ENCODE results near the gene GAS7.

GAS7 gene

DNA sequence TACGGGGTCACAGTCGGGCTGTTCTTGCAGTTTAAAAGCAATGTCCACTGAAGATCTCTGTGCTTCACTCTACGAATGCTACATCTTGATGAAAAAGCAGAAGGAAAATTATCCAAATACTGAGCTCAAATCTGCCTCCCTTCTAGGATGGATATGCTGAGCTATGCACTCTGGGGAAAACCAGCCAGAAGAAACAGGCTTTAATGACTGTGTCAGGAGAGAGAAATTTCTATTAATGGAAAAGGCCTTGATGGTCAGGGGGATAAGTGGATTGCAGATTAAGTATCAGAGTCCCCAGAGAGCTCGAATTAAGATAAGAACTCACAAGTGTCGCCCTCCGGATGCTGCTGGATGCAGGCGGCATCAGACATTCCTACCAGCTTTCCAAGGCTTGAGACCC lies 253.7 kb downstream of the GAS7 start:
- no peak for DNase-seq (ENCODE audit: low read depth)
- TF ChIP-seq, protein P1, sequence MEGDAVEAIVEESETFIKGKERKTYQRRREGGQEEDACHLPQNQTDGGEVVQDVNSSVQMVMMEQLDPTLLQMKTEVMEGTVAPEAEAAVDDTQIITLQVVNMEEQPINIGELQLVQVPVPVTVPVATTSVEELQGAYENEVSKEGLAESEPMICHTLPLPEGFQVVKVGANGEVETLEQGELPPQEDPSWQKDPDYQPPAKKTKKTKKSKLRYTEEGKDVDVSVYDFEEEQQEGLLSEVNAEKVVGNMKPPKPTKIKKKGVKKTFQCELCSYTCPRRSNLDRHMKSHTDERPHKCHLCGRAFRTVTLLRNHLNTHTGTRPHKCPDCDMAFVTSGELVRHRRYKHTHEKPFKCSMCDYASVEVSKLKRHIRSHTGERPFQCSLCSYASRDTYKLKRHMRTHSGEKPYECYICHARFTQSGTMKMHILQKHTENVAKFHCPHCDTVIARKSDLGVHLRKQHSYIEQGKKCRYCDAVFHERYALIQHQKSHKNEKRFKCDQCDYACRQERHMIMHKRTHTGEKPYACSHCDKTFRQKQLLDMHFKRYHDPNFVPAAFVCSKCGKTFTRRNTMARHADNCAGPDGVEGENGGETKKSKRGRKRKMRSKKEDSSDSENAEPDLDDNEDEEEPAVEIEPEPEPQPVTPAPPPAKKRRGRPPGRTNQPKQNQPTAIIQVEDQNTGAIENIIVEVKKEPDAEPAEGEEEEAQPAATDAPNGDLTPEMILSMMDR (IDR thresholded peaks at IDR 0.05; ENCODE audit: insufficient read depth, low read depth, low read length, missing control alignments) = no peak

DNA sequence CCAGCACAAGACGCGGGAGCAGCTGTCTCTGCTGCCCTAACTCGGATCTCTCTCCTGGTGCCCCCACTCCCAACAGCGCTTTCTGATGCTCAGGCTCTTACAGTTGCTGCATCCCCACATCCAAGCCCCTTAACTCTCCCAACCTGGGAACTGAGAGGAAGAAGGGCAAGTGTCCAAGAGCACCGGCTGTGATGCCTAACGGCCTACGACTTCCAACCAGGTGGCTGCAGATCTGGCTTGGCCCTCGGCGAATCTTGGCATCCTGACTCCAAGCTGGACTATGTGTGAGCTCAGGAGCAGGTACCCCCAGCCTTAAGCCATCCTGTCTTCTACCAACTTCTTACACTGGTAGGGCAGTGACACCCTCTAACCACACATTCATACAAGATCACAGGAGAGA lies 255.1 kb downstream of the GAS7 start:
- TF ChIP-seq, protein P1 (IDR thresholded peaks at IDR 0.05; ENCODE audit: insufficient read depth, low read depth, low read length, missing control alignments) = no peak
- DNase-seq (ENCODE audit: low read depth) = no peak
- no peak overlapping the region for H3K4me3 ChIP-seq (ENCODE audit: low read depth, low read length)

More for the DNA sequence above, 253.7 kb downstream of the GAS7 start:
- H3K4me3 ChIP-seq (ENCODE audit: low read depth, low read length) = no peak overlapping the region

DNA sequence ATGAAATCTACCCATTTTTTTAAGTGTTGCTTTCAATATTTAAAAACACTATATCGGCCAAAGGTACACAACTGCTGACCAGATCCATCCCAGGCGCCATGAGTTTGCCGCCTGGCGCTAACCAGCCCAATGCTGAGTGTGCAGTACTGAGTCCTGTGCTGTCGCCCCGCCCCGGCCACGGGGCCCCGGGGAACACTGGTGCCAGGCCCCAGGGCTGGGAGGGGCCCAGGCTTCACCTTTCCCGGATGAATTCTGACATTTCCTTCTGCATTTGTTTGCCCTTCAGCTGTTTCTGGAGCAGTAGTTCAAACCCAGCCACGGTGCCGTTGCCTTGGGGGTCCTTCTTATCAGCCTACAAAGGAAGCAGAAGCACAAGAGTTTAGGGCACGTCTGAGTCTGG lies 255.5 kb downstream of the GAS7 start:
- no peak for DNase-seq (ENCODE audit: low read depth)
- TF ChIP-seq, protein P1 (IDR thresholded peaks at IDR 0.05; ENCODE audit: insufficient read depth, low read depth, low read length, missing control alignments) = no peak
- H3K4me3 ChIP-seq (ENCODE audit: low read depth, low read length) = no peak overlapping the region

DNA sequence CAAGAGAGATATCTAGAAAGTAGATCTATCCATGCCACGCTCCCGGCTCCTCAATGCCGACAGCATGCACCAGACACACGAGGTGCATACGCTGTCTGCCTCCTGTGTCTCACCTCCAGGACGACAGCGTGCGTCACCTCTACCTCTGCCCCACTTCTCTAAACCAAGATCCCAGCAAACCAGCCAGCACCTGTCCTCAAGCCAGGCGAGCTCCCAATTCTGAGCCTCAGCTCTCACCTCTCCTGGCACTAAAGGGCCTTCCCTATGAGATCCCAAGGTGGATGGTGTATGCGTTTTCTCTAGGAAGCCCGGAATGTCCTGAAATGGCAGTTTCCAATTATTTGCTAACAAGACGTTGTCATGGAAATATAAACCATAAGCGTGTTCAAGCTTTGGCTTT lies 257.1 kb downstream of the GAS7 start:
- DNase-seq (ENCODE audit: low read depth) = no peak
- H3K4me3 ChIP-seq (ENCODE audit: low read depth, low read length) = no peak overlapping the region
- TF ChIP-seq, protein P1 (IDR thresholded peaks at IDR 0.05; ENCODE audit: insufficient read depth, low read depth, low read length, missing control alignments) = no peak

DNA sequence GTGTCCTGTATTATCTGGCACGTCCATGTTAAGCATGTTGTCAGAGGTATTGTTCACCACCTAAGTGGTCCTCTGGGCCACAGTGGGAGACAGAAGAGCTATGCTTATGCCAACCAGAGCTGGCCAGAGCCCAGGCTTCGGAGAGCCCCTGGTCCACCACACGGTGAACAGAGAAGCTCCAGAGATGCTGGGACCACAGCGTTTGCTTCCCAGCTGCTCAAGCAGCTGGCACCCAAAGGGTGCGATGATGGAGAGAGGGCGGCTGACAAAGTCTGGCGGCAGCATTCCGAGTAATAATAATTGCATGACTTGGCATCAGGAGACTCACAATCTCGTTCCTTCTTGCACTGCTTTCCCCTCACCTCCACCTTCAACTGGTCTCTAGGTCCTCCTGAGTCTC lies 257.6 kb downstream of the GAS7 start:
- no peak overlapping the region for H3K4me3 ChIP-seq (ENCODE audit: low read depth, low read length)
- TF ChIP-seq, protein P1 (IDR thresholded peaks at IDR 0.05; ENCODE audit: insufficient read depth, low read depth, low read length, missing control alignments) = no peak
- no peak for DNase-seq (ENCODE audit: low read depth)

DNA sequence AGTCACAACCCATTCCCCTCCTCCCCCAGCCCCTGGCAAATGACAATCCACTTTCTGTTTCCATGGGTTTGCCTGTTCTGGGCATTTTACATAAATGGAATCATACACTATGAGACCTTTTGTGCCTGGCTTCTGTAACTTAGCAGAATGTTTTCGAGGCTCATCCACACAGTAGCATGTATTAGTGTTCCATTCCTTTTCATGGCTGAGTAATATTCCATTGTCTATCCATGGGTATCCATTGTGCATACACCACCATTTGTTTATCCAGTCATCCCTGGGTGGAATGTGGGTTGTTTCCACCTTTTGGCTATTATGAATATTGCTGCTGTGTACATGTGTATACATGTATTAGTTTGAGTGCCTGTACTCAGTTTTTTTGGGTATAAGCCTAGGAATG lies 259.6 kb downstream of the GAS7 start:
- H3K4me3 ChIP-seq (ENCODE audit: low read depth, low read length) = no peak overlapping the region
- DNase-seq (ENCODE audit: low read depth) = no peak
- TF ChIP-seq, protein P1 (IDR thresholded peaks at IDR 0.05; ENCODE audit: insufficient read depth, low read depth, low read length, missing control alignments) = no peak

DNA sequence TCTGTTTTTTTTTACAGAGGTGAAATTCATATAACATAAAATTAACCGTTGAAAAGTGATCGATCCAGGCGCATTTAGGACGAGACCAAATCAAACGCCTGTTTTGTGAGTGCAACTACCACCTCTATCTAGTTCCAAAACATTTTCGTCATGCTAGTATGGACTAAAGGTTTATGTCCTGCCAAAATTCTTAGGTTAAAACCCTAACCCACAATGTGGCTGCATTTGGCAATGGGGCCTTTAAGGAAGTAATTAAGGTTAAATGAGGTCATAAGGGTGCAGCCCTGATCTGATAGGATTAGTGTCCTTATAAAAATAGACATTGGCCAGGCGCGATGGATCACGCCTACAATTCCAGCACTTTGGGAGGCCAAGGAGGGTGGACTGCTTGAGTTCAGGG lies 260.5 kb downstream of the GAS7 start:
- TF ChIP-seq, protein P1 (IDR thresholded peaks at IDR 0.05; ENCODE audit: insufficient read depth, low read depth, low read length, missing control alignments) = no peak

More for the DNA sequence above, 260.5 kb downstream of the GAS7 start:
- DNase-seq (ENCODE audit: low read depth) = no peak
- H3K4me3 ChIP-seq (ENCODE audit: low read depth, low read length) = no peak overlapping the region

Measured in GM12865 (cell line).